ENCODE measurements around the gene MTG2.

The MTG2 gene

DNA sequence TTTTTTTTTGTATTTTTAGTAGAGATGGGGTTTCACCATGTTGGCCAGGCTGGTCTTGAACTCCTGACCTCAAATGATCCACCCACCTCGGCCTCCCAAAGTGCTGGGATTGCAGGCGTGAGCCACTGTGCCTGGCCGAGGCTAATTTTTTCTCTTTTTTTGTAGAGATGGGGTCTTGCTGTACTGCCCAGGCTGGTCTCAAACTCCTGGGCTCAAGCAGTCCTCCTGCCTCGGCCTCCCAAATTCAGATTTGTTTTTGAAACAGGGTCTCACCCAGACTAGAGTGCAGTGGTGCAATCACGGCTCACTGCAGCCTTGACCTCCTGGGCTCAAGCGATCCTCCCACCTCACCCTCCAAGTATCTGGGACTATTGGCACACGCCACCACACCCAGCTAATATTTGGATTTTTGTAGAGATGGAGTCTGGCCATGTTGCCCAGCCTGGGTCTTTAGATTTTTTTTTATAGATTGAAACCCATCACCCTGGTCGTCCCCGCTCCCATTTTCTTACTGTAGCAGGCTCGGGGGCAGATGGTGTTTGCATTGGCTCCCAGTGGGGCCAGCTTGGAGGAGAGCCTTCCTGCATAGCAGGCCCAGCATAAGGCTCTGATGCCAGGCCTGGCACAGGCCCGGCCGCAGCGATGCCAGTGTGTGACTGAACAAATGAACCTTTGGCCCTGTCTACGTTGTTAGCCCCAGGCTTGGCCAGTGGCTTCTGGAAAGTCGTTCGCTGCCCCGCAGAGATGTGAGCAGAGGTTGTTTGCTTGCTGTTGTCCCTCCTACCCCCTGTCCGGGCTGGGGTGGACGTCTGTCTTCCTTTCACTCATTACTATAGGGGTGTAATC, 4.3 kb upstream of the MTG2 start:
- no peak for DNase-seq (ENCODE audit: extremely low read depth, low read depth)
- TF ChIP-seq, protein P1, sequence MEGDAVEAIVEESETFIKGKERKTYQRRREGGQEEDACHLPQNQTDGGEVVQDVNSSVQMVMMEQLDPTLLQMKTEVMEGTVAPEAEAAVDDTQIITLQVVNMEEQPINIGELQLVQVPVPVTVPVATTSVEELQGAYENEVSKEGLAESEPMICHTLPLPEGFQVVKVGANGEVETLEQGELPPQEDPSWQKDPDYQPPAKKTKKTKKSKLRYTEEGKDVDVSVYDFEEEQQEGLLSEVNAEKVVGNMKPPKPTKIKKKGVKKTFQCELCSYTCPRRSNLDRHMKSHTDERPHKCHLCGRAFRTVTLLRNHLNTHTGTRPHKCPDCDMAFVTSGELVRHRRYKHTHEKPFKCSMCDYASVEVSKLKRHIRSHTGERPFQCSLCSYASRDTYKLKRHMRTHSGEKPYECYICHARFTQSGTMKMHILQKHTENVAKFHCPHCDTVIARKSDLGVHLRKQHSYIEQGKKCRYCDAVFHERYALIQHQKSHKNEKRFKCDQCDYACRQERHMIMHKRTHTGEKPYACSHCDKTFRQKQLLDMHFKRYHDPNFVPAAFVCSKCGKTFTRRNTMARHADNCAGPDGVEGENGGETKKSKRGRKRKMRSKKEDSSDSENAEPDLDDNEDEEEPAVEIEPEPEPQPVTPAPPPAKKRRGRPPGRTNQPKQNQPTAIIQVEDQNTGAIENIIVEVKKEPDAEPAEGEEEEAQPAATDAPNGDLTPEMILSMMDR (IDR thresholded peaks at IDR 0.05; ENCODE audit: low read depth, low read length), result no peak

DNA sequence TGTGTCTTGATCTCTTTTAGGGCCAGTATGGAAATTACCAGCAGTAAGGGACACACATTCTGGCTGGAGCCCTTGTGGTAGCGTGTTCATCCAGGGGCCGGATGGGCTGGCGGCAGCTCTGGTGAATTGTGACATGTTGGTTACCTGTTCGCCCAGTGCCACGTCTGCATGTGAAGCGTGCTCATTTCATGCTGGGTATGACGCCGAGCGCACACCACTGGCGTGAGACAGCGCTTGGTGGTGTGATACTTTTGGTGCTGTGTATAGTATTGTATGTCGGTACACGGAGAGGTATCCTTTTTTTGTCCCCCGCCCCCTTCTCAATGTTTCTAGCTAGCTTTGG, 3.7 kb upstream of the MTG2 start:
- TF ChIP-seq, protein P1 (IDR thresholded peaks at IDR 0.05; ENCODE audit: low read depth, low read length), result no peak
- no peak for DNase-seq (ENCODE audit: extremely low read depth, low read depth)

DNA sequence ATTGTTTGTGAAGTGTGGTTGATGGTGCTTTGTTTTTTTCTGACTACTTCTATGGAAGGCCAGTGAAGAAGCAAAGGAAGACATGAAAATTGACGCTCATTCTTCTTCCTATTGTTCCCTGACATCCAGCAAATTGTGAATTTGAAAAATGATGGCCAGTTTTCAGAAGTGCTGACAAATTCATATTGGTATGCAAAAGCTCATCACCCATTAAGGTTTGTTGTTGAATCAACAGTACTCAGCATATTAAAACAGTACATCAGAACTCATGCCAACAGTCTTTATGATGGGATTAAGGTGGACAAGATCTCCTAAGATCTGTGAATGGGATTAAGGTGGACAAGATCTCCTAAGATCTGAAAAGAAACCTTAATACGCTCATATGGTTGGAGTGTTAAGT, 1.0 kb upstream of the MTG2 start:
- TF ChIP-seq, protein P1 (IDR thresholded peaks at IDR 0.05; ENCODE audit: low read depth, low read length), result no peak
- DNase-seq (ENCODE audit: extremely low read depth, low read depth), result no peak

DNA sequence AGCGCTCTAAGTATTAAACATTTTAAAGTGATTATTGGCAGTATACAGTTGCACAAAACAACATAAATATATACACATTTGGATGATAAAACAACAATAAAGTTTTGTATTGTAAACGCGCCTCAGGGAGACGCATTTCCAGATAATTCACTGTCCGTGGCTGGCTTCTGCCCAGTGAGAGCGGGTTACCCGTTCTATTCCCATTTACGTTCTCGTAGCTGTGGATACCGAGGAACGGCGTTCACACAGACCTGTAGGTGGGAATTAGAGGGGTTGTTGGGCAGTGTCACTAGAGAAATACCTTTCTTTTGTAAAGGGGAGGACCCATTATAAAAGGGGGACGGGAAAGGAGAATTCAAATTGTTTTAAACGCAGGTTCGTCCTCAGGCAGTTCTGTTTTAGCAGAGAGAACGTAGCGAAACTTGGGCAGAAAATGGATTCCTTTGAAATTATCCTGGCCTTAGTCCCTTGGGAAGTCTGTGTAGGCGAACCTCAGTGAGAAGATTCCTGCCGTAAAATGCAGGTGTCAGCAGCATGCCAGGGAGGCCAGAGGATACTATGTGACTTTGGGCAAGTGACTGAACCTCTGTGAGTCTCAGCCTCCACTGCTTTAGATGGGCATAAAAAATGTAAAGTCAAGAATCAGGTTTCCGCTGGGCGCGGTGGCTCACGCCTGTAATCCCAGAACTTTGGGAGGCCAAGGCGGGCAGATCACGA, 756 bp downstream of the MTG2 start:
- DNase-seq (ENCODE audit: extremely low read depth, low read depth), result no peak
- TF ChIP-seq, protein P1 (IDR thresholded peaks at IDR 0.05; ENCODE audit: low read depth, low read length), result no peak

DNA sequence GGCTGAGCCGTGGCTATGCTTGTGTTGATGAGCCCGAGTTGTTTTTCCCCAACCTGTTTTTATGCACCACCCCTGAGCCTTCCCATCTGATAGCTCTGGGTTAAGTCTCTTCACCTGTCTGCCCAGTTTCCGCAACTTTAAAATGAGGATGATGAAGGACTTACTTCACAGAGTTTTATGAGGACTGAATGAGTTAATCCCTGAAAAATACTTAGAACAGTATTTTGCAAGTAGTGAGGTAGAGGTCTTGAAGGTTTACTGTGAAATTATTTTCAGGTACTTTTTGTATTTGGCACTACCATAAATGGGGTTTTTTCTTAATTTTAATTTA, 3.2 kb downstream of the MTG2 start:
- no peak for DNase-seq (ENCODE audit: extremely low read depth, low read depth)
- TF ChIP-seq, protein P1 (IDR thresholded peaks at IDR 0.05; ENCODE audit: low read depth, low read length), result no peak

DNA sequence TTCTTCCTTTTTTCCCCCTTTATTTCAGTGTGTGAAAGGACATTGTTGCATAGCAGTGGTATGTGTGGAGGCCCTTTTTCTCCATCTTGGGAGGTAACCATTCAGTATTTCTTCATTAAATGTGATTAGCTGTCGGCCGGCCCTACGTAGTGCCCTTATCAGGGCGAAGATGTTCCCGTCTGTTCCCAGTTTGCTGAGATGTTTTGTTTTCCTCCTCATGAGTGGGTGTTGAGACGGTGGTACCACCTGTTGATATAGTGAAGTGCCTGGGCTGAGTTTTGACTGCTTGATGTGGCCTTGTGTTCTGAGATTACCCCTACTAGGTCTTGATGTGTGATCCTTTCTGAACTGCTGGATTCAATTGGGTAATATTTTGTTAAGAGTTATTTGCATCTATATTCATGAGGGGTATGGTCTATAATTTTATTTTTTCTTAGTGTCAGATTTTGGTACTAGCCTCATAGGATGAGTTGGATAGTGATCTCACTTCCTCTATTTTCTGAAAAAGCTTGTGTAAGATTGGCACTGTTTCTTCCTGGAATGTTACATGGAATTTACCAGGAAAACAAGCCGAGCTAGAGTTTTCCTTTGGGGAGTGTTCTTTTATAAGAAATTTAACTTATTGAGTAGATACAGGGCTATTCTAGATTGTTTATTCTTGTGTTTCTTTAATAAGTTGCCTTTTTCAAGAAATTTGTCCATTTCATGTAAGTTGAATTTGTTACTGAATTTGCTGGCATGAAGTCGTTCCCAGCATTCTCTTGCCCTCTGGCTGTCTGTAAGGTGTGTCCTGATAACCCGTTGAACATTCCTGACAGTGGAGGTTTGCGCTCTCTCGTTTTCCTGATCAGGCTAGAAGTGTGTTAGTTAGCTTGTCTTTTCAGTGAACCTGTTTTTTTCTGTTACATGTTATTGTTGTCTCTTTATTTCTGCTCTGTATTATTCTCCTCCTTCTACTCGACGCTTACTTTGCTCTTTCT, 4.3 kb downstream of the MTG2 start:
- TF ChIP-seq, protein P1 (IDR thresholded peaks at IDR 0.05; ENCODE audit: low read depth, low read length), result no peak

More for the DNA sequence above, 4.3 kb downstream of the MTG2 start:
- DNase-seq (ENCODE audit: extremely low read depth, low read depth), result no peak
